ENCODE measurements around the gene ZNF80. TPM values are rescaled to one million over a fixed set of nuclear protein-coding genes. Genes with fewer than 3 reads are reported as not detected.

Gene ZNF80
- total and polyA plus RNA-seq, 4 donors, result 0.05 TPM; not detected in 3

DNA sequence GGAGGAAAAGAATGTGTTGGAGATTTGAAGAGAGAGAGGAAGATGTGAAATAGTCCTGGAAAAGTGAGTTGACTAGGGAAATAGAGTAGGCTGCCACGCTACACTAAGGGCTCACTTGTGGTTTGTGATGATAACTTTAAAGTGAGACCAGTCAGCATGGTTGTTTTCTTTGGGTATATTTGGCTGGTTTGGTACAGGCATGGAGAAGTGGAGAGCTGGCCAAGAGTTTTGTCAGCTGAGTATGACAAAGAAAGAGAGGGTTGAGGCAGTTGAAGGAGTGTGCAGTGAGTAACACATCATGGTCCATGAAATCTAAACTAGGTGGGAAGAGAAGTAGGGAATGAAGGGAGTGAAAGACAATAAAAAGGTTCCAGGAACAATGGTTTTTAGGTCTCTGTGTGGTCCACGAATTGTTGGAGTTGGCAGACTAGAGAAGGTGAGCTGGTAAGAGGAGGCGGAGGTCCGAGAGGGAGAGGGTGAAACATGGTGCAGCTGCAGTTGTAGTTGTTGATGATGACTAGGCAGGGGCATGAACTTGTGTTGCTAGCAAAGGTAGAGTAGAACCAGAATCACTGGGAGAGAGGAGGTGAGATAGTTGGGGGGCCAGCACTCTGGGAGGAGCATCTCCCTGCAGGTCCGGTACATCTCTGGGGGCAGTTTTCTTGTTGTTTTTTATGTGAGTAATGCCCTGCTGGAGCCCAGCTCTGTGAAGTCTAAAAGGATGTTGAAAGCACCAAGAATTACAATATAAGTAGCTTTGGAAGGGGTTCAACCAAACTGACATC lies 21.0 kb downstream of the ZNF80 start:
- ATAC-seq (ENCODE audit: insufficient read depth, low FRiP score) (no peak), DNase-seq (no peak)
- TF ChIP-seq, protein P1, sequence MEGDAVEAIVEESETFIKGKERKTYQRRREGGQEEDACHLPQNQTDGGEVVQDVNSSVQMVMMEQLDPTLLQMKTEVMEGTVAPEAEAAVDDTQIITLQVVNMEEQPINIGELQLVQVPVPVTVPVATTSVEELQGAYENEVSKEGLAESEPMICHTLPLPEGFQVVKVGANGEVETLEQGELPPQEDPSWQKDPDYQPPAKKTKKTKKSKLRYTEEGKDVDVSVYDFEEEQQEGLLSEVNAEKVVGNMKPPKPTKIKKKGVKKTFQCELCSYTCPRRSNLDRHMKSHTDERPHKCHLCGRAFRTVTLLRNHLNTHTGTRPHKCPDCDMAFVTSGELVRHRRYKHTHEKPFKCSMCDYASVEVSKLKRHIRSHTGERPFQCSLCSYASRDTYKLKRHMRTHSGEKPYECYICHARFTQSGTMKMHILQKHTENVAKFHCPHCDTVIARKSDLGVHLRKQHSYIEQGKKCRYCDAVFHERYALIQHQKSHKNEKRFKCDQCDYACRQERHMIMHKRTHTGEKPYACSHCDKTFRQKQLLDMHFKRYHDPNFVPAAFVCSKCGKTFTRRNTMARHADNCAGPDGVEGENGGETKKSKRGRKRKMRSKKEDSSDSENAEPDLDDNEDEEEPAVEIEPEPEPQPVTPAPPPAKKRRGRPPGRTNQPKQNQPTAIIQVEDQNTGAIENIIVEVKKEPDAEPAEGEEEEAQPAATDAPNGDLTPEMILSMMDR (IDR thresholded peaks at IDR 0.05; ENCODE audit: control extremely low read depth, extremely low read depth), result no peak
- 89% methylated on average over 5 of the region's 5 CpGs for whole genome bisulfite sequencing, 2 donors
- Histone ChIP-seq H3K36me3 (ENCODE audit: control insufficient read depth in 4 of 4, insufficient read depth in 4 of 4, low read length in 4 of 4) (no peaks in the 10 kb centered on the region), H3K4me1 (ENCODE audit: control insufficient read depth in 5 of 5, insufficient read depth in 5 of 5, low read length in 5 of 5) (peaks cover 0 to 15% (median 7%) of the 10 kb centered on the region in 5 donors), H3K27me3 (ENCODE audit: control insufficient read depth in 3 of 3, insufficient read depth in 3 of 3, low read length in 2 of 3) (no peaks in the 10 kb centered on the region), H3K27ac (ENCODE audit: low read depth in 1 of 2, low read length in 1 of 2) (no peak overlapping the region), H3K4me3 (no peak overlapping the region), H3K9ac (ENCODE audit: insufficient read depth in 1 of 2, low read length in 2 of 2) (no peak overlapping the region), H3K9me3 (ENCODE audit: control insufficient read depth in 4 of 4, insufficient read depth in 3 of 4, low read length in 3 of 4) (no peaks in the 10 kb centered on the region)

DNA sequence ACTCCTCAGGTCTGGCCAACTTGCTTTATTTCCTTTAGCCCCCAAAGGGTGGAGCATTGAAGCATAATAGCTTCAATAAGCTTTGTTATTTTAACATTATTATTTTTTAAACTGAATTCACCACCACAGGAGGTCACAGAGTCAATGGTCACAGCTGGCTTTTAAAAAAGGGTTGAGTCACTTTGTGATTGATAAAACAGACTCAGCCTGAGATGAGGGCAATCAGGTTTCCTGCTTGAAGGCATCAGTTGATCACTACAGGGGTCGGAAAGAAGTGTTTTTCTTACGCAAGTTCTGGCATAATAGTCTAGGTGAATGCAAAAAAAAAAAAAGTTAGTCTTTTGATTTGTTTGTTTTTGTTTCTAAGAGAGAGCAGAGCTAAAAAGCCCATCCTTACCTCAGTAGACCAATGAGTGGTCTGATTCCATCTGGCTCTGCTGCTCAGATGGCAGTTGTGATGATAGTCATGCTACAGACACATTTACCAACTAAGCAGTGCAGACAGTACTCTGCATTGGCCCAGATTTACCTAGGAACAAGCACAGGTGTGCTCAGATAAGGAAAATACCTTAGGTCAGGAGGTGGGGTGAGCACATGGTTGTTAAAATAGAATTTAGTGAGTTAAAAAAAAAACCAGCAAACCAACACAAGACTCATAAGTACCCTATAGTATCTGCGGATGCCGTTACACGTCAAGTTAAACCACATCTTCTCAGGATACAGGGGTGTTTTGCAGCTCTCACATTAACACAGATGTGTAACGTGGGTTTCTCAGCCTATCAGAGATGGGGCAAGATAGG lies 22.6 kb downstream of the ZNF80 start:
- H3K27ac ChIP-seq (ENCODE audit: low read depth in 1 of 2, low read length in 1 of 2), result peak overlapping the region in 1 of 2 donors; percentile 48
- WGBS, 2 donors, result 66 to 72% methylated on average over 6 of the region's 6 CpGs
- DNase-seq, result no peak
- TF ChIP-seq, protein P1 (IDR thresholded peaks at IDR 0.05; ENCODE audit: control extremely low read depth, extremely low read depth), result no peak
- no peak overlapping the region for H3K4me3 ChIP-seq
- H3K27me3 ChIP-seq (ENCODE audit: control insufficient read depth in 3 of 3, insufficient read depth in 3 of 3, low read length in 2 of 3), result no peaks in the 10 kb centered on the region
- H3K36me3 ChIP-seq (ENCODE audit: control insufficient read depth in 4 of 4, insufficient read depth in 4 of 4, low read length in 4 of 4), result no peaks in the 10 kb centered on the region
- peak; percentile 30 for ATAC-seq (ENCODE audit: insufficient read depth, low FRiP score)
- no peaks in the 10 kb centered on the region for H3K9me3 ChIP-seq (ENCODE audit: control insufficient read depth in 4 of 4, insufficient read depth in 3 of 4, low read length in 3 of 4)
- H3K4me1 ChIP-seq (ENCODE audit: control insufficient read depth in 5 of 5, insufficient read depth in 5 of 5, low read length in 5 of 5), result peaks cover 0 to 15% (median 7%) of the 10 kb centered on the region in 5 donors
- H3K9ac ChIP-seq (ENCODE audit: insufficient read depth in 1 of 2, low read length in 2 of 2), result no peak overlapping the region

DNA sequence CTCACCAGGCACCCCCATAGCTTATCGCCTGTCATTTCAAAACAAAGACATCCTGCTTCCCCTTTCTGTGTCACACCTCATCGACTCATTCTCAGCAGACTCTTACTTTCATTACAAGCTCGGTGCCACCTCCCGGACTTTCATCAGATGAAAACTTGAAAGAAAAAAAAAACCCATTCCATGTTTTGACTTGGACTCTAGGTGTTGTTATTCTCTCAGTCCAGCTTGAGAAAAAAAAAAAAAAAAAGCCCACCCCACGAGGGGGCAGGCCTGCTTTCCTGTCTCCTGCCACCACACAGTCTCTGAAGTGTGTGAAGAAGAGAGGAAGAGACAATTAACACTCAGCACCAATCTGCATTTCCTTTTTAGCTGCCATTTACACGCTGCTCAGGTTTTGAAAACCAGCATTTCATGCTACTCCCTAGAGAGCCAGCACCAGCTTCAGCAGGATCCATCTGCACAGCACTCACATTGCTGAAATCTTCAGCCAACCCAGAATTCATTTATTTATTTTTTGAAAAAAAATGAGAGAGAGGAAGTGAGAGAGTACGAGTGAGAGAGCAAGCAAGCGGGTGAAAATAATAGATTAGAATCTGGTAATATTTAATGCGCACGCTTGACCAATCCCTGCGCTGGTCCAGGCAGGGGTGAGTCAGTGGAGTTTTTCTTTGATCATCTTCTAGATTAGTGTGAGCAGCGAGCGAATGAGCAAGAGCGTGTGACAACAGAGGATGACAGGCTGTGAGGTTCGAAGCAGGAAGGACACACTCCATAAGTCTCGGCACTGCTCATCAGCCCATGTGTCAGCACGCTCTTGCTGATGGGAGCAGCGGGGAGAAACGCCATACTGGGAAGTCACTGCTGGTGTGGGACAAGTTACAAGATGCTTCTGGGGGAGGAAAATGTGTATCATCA lies 23.5 kb downstream of the ZNF80 start:
- H3K9ac ChIP-seq (ENCODE audit: insufficient read depth in 1 of 2, low read length in 2 of 2), result no peak overlapping the region
- peak; percentile 88 to 98 (median 92) for DNase-seq
- peak overlapping the region in 1 of 2 donors; percentile 48 for H3K27ac ChIP-seq (ENCODE audit: low read depth in 1 of 2, low read length in 1 of 2)
- H3K4me1 ChIP-seq (ENCODE audit: control insufficient read depth in 5 of 5, insufficient read depth in 5 of 5, low read length in 5 of 5), result peaks cover 0 to 15% (median 7%) of the 10 kb centered on the region in 5 donors
- no peaks in the 10 kb centered on the region for H3K9me3 ChIP-seq (ENCODE audit: control insufficient read depth in 4 of 4, insufficient read depth in 3 of 4, low read length in 3 of 4)
- TF ChIP-seq, protein P1 (IDR thresholded peaks at IDR 0.05; ENCODE audit: control extremely low read depth, extremely low read depth), result no peak
- peak; percentile 64 for ATAC-seq (ENCODE audit: insufficient read depth, low FRiP score)
- H3K27me3 ChIP-seq (ENCODE audit: control insufficient read depth in 3 of 3, insufficient read depth in 3 of 3, low read length in 2 of 3), result no peaks in the 10 kb centered on the region
- 13 to 14% methylated on average over 19 of the region's 19 CpGs for WGBS, 2 donors
- H3K36me3 ChIP-seq (ENCODE audit: control insufficient read depth in 4 of 4, insufficient read depth in 4 of 4, low read length in 4 of 4), result no peaks in the 10 kb centered on the region
- H3K4me3 ChIP-seq, result no peak overlapping the region
